HG03460 (cell line): ENCODE results near the gene POU6F2.

Experiments
- ATAC-seq: cut with Tn5 transposase; IDR thresholded peaks from one replicate; pipeline ENCODE4 v1.9.1; 2021; ENCODE audit not compliant: unreplicated experiment

The POU6F2 gene

DNA sequence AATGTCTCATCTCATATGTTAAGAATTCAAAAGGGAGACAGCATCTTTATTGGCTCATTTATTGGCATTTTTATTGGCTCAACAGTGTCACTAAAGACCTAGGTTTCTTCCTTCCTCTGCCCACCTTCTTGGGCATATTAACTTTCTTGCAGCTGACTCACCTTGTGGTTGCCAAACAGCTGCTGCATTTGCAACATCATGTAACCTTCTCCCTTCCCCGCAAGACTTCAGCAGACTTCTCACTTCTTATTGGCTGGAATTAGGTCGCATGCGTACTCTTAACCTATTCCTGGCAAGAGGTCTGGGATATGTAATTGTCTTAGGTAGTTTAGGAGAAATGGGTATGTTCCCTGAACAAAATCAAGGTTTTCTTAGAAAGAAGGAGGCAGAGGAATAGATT, 263.2 kb downstream of the POU6F2 start:
- ATAC-seq = no peak

DNA sequence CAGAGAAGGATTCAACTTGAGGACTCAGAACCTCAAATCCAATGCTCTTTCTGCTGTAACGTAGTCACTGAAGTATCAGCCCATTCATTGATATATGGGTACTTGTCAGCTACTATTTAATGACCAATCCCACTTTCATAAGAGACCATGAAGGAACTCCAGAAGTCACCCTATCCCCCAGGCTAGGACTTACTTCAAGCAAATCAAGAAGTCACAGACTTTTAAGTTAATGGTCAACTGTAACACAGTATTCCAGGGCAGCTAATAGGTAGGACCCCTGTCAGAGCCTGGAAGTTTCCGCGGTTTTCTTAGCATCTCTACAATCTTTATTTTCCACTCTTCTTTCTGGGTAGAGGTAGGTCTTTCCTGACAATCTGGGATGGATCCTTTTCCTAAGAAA, 269.9 kb downstream of the POU6F2 start:
- no peak for ATAC-seq

DNA sequence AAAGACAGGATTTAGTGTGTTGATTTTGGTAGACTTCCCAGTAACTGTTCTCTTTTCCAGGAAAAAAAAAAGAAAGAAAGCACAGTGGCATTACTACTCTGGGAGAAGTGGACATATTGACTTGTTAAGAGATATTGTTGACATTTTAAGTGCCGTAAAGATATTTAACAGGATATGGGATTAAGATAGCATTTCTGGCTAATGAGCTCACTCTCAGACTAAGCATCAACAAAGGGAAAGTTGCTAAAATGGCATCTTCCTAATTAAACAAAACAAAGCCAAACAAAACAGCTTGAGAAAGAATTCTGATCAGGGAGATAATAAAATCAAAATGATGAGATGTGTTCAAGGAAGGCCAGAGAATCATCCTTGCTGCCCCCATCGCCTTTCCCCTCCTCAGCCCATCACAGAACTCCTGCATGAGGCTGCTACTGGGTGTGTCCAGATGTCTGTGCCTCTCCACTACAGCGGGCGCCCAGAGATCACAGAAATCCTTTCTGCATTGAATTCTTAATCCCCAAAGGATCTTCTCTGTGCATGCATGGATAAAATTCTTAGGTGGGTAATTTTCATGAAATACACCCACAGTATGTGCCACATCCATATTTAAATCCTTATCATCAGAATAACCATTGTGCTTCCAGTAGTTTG, 270.5 kb downstream of the POU6F2 start:
- ATAC-seq = no peak

DNA sequence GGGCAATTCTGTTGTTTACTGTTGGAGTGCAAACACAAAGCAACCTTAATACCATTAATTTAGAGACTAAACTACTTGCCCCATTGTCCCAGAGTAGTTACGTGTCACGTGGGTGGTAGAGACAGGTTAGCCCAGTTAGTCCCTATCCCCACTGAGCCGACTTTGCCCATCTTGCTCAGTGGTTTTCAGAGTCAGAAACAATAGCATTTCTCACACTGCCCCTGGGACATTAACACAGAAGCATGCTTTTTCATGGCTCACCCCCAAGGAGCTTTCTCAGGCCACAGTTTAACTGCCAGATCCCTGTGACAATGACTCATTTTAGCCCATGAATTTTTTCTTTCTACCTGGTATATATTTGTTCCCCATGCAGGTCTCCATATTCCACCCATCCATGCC, 271.0 kb downstream of the POU6F2 start:
- ATAC-seq = no peak

DNA sequence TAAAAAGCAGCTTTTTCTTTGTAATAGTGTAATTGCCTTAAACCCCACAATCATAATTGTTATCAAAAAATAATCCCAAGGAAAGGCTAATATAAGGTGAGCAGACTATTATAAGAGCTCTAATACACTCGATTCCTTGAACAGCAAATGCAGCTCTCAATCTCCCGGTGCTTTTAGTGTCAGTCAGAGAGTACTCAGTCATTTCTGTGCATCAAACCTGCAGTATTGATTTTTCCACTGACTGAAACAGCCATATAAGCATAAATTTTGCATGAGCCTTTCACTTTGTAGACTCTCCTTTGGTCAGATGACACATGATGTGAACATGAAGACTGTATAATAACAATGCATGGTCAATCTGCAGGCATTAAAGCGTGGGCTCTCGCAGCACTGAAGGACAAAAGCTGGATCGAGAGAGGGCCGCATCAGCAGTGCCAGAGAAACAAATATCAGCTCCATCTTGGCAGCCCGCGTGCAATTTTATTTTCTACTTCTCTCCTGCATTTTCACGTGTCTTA, 272.0 kb downstream of the POU6F2 start:
- ATAC-seq = no peak

DNA sequence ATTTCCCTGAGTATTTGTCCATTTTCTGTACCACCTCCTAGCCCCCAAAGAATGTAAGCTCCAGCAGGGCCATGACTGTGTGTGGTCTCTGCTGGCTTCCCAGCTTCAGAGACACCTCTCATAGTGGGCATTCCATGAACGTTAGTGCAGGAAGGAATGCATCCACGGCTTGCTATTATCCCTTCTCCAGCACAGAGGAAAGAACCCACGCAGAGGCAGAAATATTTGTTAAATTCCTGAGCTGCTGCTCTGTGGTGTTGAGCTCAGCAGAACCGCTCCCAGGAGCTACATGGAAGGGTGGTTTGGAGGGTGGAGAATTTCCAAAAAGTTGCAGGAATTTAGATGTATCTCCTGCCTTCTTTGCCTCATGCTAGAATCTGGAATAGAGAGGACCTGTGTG, 275.2 kb downstream of the POU6F2 start:
- no peak for ATAC-seq

DNA sequence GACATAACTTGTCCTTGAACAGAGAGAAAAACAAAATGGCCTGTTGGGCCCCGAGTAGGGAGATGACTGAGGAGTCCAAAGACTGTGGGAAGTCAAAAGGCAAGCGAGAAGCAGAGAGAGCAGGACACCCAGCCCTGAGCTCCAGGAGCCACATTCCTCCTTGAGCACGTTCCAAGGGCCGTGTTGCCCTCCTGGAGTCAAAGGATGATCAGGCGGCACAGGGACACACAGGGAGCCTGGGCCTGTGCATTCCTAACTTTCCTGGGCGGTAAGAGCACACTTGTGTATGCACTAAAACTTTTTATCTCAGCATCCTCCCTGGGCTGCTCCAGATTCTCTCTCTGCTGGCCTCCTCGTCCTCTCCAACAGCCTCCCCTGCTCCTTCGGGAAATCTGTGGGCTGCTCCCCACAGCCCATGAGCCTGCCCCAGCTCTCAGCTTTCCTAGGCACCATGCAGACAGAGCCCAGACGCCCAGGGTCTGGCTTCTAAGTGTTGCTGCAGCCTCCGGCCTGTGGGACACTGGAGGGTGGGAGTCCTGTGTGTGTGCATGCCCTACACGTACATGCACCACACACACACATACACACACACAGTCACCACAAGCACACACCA, 281.8 kb downstream of the POU6F2 start:
- ATAC-seq = no peak

DNA sequence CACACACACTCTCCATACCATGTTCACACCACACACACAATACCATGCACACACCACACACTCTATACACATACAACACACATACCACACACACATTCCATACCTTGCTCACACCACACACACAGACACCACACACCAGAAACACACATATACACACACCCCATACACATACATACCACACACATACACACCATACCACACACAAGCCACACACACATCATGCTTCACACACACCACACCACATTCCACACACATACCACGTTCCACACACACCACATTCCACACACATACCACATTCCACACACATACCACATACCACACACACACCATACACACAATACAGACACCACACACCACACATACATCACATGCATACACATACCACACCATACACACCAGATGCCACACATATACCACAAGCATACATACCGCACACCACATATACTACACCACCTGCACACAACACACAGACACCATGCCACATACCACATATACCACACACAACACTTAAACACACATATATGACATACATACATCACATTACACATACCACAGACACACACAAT, 282.7 kb downstream of the POU6F2 start:
- no peak for ATAC-seq

DNA sequence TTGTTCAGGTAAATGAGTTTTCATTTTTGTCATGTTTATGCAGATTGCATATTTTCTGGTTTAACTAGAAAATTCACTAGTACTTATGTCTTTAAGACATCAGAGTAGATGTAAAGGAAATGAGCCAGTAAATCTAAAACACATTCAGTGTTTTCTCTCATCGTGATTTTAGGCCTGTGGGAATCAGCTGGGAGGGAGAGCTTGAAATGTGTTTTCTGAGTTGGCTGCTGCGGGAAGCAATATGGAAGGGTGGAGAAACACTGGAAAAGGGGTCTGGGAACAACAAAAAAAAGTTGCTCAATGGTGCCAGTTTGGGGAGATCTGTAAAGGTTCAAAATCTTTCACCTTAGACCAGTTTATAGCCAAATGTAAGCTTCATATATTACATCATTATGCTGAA, 284.1 kb downstream of the POU6F2 start:
- no peak for ATAC-seq

DNA sequence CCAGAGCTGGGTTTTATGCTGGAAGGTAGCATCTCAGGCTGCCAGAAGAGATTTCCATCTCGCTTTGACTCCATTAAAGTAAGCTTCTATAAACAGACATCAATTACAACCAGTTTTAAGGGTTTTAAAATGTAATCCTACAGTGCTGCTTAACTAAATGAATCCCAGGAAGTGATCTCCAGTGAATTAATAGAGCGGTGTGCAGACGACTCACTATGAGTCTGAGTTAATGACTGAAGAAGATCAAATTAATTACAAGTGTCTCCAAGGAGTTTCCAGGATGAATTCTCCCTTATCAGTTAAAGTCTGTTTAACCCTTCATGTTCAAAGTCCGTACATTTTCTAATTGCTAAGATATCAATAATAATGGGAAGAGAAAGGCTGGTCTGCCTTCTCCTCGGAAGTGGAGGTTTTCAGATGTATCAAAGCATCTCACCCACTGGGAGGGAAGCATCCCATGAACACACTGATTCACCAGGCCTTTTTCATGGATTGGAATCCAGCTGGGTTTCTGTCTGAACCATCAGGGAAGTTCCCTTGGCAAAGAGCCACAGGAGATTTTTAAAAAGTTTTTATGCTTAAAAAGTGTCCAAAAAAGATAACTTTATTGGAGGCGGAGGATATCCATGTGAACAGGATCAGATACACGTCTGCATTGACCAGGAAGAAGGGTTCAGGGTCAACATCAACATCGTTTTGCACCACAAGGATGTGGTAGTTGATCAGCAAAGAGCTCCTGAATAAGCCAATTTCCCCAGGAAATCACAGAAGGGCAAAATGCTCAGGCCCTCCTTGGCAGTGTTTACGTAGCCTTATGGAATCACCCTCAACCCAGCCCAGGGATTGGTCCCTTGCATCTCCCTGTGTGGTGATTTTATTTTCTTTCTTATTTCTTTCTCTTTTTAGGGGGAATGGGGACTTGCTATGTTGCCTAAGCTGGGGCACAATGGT, 288.2 kb downstream of the POU6F2 start:
- no peak for ATAC-seq

DNA sequence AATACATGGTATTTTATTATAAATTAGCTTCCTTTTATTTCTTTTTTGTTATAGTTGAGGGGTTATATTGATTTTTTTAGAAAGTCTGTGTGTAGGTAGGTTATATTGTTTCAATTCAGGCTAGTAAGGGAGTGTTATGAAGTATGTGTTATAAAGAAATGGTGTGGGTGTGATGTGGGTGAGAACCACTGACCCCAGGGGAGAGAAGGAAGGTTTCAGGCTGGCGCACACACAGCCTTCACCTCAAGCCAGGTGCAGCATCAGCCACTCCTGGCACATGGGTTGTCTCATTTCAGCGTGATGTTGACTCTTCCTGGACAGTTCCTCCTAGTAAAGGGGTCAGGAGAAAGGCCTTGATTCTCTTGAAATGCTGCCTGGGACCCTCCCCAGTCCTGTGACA, 291.3 kb downstream of the POU6F2 start:
- no peak for ATAC-seq

DNA sequence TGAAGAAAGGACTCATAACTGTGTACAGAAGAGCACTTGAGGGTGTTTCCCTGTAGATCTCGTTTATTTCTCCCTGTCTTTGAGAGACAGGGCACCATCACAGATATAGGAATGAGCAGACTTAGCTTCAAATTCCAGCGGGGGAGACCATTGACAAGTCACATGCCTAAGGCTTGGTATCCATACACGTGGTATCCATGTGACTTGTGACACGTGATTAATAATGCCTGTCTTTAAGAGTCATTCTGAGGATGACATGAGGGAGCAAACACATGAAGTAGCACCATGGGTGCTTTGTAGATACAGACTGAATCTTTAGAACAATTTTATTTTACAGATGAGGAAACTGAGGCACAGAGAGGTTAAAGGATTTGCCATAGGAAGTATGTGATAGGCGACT, 292.3 kb downstream of the POU6F2 start:
- no peak for ATAC-seq

DNA sequence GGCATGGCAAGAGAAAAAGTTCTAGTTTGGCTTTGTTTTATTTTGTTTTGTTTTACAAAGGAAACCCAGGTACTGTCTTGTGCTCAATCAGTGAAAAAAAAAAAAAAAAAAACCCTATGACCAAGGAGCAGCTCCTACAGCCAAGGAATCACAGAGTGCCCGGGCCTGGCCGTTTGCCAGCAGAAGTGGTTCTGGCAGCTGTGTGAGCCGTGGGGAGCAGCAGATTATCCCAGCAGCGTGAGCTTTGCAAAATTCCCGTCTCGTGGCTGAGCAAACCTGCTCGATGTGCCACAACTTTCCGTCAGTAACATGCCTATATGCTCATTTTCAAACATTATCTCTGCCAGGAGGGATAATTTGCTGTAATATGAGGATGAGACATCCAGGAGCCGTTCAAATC, 293.7 kb downstream of the POU6F2 start:
- ATAC-seq = no peak

DNA sequence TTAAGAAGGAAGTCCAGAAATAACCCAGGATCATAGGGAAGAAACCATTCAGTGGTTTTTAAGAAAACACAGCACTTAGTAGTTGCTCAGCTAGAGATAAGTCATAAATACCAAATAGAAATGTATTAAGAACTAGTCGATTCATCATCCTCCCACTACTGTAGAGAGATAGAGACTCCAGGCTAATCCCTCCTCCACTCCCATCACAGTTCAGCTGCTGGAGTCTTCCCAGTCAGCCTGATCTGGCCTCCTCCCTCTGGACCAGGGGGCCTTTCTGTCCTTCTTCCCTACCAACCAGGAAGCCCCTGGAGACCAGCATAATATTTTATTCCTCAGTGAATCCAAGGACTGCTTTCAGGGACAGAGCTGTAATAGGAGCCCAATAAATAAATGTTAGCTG, 294.4 kb downstream of the POU6F2 start:
- no peak for ATAC-seq

DNA sequence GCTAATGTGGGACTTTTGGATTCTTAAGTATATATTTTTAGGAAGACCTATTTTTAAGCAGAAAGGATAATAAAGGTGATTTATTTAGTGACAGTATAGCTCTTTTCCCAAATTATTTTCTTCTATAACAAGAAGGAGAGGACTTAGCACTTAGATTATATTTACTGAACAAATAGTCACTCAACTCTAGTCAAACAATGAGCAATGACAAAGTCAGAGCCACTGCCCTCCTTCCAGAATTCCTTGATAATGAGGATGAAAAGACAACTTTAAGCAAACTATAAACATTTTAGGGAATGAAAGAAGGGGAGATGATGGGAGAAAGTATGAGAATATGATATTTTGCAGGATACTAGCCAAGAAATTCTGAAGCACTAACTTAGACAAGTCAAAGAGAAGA, 295.0 kb downstream of the POU6F2 start:
- no peak for ATAC-seq

DNA sequence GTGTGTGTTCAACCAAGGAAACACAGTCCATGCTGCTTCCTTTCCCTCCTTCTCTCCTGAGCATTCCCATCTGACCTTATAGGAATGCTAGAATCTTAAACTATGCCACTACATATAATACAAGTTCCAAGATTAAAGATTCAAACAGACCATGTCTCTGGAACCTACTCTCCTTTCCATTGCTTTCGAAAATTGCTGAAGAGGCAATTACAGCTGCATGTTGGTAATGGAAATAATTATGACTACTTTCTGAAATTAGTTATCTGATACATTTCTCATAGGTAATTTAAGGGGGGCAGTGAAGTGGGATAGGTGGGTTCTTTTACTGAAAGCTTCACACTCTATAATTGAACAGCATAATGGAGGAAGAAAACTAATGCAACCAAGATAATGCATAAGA, 302.6 kb downstream of the POU6F2 start:
- ATAC-seq = no peak

DNA sequence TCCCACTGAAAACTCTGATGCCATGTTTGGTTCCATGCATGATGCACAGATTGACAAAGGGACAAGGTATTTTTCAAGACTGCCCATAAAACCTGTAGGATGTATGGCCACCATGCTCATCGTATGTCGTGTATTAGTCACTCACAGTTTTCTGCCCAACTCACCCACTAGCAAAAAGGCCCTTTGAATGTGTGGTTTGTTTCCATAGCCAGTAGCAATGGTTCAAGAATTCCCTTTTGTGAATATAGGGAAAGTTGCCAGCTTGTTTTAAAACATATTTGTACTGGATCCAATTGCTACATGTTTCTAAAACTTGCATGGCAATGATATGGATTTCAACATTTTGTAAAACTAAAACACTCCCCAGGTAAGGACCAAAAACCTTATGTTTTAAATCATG, 307.5 kb downstream of the POU6F2 start:
- ATAC-seq = no peak

DNA sequence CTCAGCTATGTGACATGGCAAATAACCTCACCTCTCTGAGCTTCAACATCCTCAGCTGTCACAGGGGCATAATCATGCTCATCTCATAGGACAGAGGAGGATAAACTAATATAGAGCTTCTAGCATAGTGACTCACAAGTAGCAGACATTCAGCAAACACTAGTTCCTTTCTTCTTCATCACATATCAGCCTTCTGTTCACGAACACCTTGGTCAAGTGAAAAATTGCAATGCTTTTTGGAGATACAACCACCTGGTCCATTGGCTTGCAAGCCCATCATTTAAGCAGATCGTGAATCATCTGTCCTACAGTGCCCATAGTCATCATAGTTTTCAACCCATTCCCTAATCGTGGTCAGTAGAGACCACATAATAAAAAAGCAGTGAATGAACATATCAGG, 310.6 kb downstream of the POU6F2 start:
- no peak for ATAC-seq

DNA sequence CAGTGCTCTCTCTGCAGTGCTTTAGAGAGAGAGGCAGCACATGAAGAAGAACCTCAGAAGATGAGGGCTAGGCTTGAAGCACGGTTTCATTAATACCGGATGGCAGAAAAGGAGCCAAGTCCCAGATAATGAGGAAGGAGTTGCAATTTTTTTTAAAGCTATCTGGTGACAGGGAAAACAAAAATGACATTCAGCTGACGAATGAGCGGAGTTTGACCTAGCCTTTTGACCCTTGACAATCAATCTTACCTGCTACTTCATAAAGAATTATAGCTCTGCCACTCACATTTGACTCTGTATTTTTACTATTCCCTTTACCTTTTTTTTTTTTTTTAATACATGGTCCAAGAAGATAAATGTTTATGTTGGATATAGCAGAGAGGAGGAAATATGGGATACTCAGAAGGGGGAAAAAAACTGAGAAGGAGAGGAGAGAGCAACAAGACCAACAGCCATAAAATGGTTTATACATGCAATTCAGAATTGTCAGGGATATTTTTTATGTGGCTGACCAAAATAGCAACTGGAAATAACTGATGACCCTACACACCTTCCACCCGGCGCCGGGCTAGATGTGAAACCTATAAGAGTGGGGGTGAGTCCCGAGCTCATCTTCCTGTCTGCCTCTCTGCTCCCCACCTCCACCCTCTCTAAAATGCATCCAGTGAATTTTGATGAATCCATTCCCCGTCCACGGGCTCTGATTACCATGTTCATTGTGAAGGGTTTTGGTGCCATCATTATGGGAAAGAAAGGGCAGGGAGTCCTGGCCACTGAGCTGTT, 314.1 kb downstream of the POU6F2 start:
- no peak for ATAC-seq

DNA sequence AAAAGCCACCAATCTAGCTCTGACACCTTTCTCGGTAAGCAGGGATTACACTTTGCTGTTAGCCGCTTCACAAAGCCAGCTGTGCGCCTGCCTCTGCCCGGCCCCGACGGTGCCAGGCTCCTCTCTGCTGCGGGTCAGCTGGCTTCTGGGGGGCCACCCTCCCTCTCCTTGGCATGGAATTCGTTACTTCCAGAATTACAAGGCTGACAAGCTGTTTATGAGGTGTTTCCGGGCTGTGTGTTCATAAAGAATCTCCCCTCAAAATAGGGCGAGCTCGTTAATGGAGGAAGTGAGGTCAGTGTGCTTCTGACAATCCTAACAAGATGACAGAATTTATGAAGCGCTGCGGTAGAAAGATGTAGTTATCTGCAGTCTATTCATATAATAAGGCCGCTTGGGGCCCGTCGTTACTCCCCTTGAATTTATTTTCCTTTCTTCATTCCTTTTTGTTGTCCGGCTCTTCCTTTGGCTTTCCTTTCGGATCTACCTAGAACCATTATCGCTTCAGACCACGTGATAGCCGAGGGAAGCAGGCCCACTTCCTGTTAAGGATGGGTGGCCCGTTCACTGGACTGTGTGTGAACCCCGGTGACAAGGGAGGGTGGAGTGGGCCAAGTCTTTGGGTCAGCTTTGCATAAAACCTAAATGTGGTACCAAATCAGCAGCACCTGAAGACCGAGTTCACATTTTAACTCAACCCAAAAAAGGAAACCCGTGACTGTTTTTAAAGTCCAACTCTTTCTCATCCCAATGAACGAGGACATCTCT, 315.5 kb downstream of the POU6F2 start:
- ATAC-seq = no peak
